Skeletal muscle cell (primary cell): ENCODE measurements around the gene MED23.

Experiments used
- DNase-seq: peaks from one replicate; pipeline ENCODE4 v3.0.0-alpha.2; 2010; ENCODE audit warnings: low read depth
- H3K4me3 ChIP-seq: 2 replicates; pipeline ENCODE4 v1.5.1; 2011; ENCODE audit warnings: low read depth, mild to moderate bottlenecking, control low read depth, low read length, moderate library complexity

Gene MED23

DNA sequence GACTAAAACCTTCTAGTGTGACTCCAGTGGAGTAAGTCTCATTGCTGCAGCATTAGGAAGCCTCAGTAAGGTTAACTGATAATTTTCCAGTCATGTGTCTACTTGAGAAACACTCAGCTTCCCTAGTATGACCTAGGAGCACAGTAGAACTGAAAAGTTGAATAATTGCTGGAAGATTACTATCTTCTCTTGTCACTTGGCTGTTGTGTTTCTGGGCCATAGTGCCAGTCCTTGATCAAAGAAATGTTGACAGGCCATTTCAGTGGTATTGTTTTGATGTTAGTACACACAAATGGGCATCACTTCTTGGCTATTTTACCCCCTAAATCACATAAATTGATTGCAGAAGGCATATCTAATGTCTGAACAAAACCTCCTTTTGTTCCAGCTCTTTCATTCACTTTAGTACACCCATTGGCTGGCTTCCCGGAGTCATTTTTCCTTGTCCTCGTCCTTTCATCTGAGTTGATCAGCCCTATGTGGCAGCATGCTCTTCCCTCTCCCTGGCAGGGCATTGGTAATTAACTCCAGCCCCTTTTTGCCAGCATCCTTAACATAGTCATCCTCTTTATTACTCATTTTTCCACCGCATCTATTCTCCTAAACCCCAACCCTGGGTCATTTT lies 15.1 kb upstream of the MED23 start:
- no peak overlapping the region for H3K4me3 ChIP-seq
- no peak for DNase-seq

DNA sequence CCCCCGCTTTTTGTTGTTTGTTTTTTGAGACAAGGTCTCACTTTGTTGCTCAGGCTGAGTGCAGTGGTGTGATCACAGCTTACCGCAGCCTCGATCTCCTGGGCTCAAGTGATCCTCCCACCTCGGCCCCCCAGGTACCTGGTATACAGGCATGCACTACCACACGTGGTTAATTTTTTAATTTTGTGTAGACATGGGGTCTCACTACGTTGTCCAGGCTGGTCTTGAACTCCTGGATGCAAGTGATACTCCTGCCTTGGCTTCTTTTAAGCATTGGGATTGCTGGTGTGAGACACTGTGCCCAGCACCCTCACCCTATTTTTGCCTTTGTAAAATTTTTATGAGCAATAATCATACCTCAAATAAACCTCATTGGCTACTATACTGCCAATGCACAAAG lies 14.5 kb upstream of the MED23 start:
- DNase-seq, result no peak
- H3K4me3 ChIP-seq, result no peak overlapping the region

DNA sequence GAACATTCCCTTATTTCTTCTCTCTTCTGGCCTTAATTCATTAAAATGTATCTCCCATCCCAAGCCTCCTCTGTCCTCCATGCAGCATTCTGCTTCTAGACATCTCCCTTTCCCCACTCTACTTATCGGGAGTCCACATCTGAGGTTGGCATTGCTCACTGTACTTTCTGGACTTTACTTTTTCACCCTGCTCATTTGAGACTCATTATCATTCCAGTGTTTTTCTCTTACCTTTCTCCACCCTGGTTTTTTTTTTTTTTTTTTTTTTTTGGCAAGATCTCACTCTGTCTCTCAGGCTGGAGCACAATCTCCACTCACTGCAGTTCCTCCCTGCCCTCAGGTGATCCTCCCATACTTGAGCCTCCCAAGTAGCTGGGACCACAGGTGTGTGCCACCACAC lies 13.5 kb upstream of the MED23 start:
- no peak overlapping the region for H3K4me3 ChIP-seq
- no peak for DNase-seq

DNA sequence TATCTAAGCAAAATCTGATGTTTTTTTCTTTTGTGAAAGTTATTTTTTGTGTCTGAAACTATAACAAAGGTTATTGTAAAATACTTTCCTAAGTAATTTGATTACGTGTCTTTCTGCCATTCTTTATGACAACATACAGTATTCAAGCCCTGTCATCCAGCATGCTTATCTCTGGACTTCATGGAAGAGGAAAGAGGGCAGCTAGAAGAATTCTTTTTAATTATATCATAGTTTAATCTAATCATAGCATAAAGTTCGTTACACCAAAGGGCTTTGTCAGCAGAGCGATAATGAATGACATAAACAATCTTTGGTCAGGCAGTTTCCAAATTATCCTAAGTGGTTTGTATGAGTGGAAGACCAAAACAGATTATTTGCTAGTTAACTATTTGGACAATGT lies 12.5 kb upstream of the MED23 start:
- no peak overlapping the region for H3K4me3 ChIP-seq
- DNase-seq, result no peak

- DNase-seq, result no peak
- H3K4me3 ChIP-seq, result no peak overlapping the region
These were observed 12.1 kb upstream of the MED23 start for GRCh38 chr6:131640100-131640499.

- no peak for DNase-seq
- H3K4me3 ChIP-seq, result no peak overlapping the region
These were observed 10.0 kb upstream of the MED23 start for GRCh38 chr6:131638013-131638412.

- no peak within 1 kb of the TSS for H3K4me3 ChIP-seq
- no peak for DNase-seq
These were observed 9.1 kb upstream of the MED23 start, which contains the start of gene ENPP3 for GRCh38 chr6:131636880-131637792. Gene ENPP3 (plus strand): TSS chr6:131637302. CDS start chr6:131637385, 83 bp downstream.

DNA sequence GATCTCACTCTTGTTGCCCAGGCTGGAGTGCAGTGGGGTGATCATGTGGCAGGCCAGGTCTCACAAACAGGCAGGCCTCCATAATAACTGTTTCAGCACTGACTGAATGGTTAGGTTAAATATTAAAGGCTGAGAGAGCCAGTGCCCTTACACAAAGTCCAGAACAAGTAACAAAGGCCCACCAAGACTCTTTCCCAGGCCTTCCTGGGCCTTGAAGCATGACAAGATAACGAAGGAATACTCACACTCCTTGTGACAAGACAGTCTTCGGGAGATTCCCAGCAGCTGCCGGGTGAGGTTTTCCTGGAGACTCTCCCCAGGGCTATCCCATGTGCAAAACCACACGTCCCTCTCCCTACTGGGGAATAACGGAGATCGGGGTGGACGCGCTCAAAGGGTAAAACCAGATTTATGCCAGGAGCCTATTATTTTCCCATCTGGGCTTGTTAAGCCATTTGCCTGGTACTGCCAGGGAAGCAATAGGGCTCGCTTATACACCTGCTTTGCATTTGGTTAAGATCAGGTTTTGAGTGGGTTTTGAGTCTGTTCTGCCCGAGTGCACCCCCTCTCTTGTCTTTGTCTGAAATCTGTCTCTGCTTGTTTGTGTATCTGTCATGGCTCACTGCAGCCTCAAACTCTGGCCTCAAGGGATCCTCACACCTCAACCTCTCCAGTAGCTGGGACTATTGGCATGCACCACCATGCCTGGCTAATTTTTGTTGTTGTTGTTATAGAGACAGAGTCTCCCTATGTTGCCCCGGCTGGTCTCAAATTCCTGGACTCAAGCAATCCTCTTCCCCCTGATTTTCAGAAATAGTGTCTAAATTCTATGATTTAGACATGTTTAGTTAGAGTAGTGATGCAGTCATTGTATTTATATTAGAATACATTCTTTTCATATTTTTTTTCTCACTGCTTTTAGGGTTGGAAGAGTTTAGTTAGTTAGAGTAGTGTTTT lies 7.6 kb upstream of the MED23 start:
- DNase-seq, result no peak
- H3K4me3 ChIP-seq, result no peak overlapping the region

- H3K4me3 ChIP-seq, result no peak overlapping the region
- DNase-seq, result no peak
These were observed 3.7 kb upstream of the MED23 start for GRCh38 chr6:131631625-131632289.

- no peak for DNase-seq
These were observed 1.6 kb upstream of the MED23 start for GRCh38 chr6:131629651-131630050.

DNA sequence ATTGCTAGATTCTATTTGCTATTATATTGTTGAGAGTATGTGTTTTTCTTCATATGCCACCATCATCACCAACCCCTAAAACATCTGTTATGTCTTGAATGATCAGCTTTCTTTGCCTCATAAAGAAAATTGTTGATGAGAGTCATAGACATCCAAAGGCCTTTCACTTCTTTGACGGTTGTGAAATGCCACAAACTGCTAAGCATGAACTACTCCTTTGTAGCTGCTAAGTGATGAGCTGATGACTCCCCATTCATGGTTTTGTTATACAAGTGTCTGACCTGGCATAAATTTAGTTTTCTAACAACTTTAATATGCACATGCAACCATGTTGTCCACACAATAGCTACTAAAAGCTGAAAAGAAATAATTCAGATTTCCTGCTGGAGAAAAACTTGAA lies 684 bp upstream of the MED23 start:
- peak overlapping the region; percentile 87 for H3K4me3 ChIP-seq
- no peak for DNase-seq

More at GRCh38 chr6:131629651-131630050, 1.6 kb upstream of the MED23 start:
- H3K4me3 ChIP-seq, result no peak overlapping the region

- no peak overlapping the region for H3K4me3 ChIP-seq
- DNase-seq, result no peak
These were observed 12.8 kb downstream of the MED23 start for GRCh38 chr6:131615275-131615674.

- H3K4me3 ChIP-seq, result no peak overlapping the region
- DNase-seq, result no peak
These were observed 14.6 kb downstream of the MED23 start for GRCh38 chr6:131613296-131613925.

DNA sequence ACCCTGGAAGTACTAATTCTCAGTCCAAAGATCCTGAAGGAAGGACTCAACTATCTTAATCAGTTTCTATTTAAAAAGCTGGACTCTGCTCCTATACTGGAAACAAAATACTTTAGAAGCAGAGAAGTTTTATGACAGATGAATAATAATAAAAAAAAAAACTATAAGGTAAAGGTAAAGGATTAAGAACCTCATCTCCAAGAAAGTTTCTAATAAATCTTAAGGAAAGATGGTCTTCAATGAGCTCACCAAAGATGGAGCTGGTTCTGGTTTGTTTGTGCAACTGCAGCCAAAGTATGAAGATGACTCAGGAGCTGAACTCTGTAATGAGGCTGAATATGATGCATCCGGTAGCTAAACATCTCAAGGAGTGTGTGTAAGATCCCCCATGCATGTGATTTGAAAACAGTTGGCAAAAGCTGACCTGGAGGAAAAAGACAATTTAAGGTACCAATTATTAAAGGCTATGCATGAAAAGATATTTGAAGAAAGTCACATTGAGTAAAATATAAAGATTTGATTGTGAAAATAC lies 25.2 kb downstream of the MED23 start:
- H3K4me3 ChIP-seq, result no peak overlapping the region
- DNase-seq, result peak; percentile 81

- no peak for DNase-seq
- H3K4me3 ChIP-seq, result no peak overlapping the region
These were observed 27.3 kb downstream of the MED23 start for GRCh38 chr6:131600716-131601115.

- no peak for DNase-seq
These were observed 30.6 kb downstream of the MED23 start for GRCh38 chr6:131597446-131597845.

DNA sequence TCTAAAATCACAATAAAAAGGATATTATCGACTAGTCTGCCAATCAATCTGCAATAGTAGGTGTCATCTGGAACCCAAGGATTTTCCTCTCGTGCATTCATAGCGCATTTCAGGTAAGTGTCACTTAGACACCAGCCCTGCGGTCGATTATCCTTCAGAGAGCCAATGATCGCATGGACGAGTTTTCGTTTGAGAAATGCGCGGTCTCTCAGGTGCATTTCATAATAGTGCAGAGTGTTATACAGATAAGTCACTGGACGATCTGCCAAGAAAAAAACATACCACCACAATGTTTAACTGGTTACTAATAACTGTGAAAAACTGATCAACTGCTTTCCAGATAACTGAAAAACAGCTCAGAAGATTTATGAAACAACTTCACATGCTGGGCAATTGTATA lies 34.0 kb downstream of the MED23 start:
- DNase-seq, result no peak
- H3K4me3 ChIP-seq, result no peak overlapping the region

More at GRCh38 chr6:131597446-131597845, 30.6 kb downstream of the MED23 start:
- no peak overlapping the region for H3K4me3 ChIP-seq

DNA sequence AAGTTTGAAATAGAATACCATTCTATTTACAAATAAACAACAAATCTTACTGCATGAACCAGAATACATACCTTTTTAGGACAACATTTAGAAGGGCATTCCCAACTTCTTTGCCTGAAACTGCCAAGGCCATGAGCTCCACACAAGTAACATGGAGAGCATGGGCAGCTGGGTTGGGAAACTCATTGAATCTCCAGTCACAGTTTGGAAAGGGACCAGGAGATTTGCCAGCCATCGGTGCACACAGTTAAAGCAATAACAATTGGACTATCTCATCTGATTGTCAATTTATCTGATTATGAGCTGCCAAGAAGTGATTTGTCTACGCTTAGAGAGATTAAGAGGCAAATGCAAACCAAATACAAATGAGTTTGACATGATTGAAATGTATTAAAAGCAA lies 35.1 kb downstream of the MED23 start:
- no peak overlapping the region for H3K4me3 ChIP-seq
- DNase-seq, result no peak

DNA sequence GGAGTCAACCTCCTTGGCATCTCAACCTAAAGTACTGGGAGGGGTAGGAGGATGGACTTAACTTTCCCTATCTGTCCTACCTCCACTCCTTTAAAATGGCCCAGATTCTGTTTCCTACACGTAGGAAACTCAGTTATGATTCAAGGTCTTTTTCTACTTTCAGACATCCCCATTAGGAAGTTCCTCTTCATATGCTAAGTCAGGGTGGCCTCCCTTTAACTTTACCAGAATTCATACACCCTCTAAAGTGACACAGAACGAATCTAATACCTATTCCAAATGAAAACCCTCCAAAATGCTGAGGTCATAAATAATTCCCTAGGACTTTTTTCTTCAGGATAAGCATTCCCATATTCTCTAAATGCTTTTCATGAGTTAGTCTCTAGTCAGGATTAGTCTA lies 39.4 kb downstream of the MED23 start:
- H3K4me3 ChIP-seq, result no peak overlapping the region
- DNase-seq, result no peak
